A549 treated with GW870086 at 1 μM for 4 hours (cell line): ENCODE results near the gene DOLK. TPM values are rescaled to one million over a fixed set of nuclear protein-coding genes. Genes with fewer than 3 reads are reported as not detected.

Experiments
- total RNA-seq: library from RNA; stranded (reverse); fragments of 200-300 nt; extraction: Qiagen RNA extraction; gene quantifications from 5 replicates; pipeline ENCODE4 v1.2.3, GENCODE V29; 2022; ENCODE audit warnings: low read depth

DOLK gene
- total RNA-seq: 33.4 to 41.3 TPM (median 36.7 TPM) in 5 replicates

DNA sequence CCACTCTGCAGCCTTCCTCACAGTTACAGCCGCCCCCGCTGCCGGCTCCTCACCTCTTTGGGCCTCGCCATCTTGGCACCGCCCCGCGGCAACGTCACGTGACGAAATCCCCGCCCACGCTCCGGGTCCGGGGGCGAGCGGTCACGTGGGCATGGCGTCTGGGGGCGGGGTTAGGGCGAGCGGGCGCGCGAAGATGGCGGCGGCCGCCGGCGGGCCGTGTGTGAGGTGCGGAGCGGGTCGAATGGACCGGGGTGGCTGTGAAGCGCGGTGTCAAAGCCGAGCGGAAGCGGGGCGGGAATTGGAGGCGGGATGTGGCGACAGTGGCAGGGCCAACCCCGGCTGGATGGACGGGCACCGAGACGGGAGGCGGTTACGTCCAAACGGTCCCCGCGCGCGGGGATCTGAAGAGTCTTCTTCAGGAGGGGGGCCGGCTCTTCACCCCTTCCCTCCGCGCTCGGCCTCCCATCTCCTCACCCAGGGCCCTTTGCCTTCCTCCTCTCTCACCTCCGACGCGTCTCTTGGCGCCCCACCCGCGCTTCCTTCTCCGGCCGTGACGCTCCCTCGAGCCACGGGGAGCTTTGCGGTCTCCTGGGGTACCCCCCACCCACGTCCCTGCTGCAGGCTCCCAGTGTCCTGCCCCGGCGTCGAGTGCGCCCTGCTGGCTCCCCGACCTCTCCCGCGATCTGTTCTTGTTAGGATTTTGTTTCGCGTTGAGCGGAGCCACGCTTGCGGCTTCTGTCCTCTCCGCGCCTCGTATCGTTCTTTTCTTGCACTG lies at the start of gene DOLK, which contains the start of gene NUP188:
DOLK (minus strand) TSS at position 77 of the 775 bp plus-strand sequence. CDS start 300 bp downstream, outside the sequence.
NUP188 (plus strand) TSS at position 173 of the 775 bp plus-strand sequence; CDS start at position 194, 21 bp downstream.

GRCh38 chr9:128920381-128921058 lies 26.9 kb downstream of the DOLK start, which contains the start of gene PHYHD1:
Gene PHYHD1, plus strand, starts transcription at chr9:128920982. Its CDS starts 1,342 bp downstream, at chr9:128922324.

Other genes starting within 250 kb of the DOLK start
- 13.4 to 17.1 TPM (median 14.7 TPM) in 5 replicates for gene PKN3, start 245.1 kb downstream of the DOLK start, total RNA-seq
- 71.9 to 93.4 TPM (median 92.8 TPM) in 5 replicates for gene ZDHHC12, start 223.5 kb downstream of the DOLK start, total RNA-seq
- 11.4 to 16.4 TPM (median 15.2 TPM) in 5 replicates for gene ZER1, start 175.7 kb downstream of the DOLK start, total RNA-seq
- gene TBC1D13, start 160.3 kb downstream of the DOLK start, total RNA-seq: 17.8 to 20.8 TPM (median 19.9 TPM) in 5 replicates
- gene ENDOG, start 129.1 kb downstream of the DOLK start, total RNA-seq: 18.0 to 35.4 TPM (median 30.6 TPM) in 5 replicates
- 18.2 to 48.5 TPM (median 40.7 TPM) in 5 replicates for gene SPOUT1, start 117.8 kb downstream of the DOLK start, total RNA-seq
- gene KYAT1, start 65.7 kb downstream of the DOLK start, total RNA-seq: 9.6 to 12.9 TPM (median 11.2 TPM) in 5 replicates
- 78.7 to 100 TPM (median 97.4 TPM) in 5 replicates for gene LRRC8A, start 65.5 kb downstream of the DOLK start, total RNA-seq
- 0.48 TPM in 1 of 5 replicates, not detected in the others for gene PHYHD1, start 26.6 kb downstream of the DOLK start, total RNA-seq
- 37.0 to 45.2 TPM (median 38.9 TPM) in 5 replicates for gene NUP188, start 96 bp upstream of the DOLK start, total RNA-seq
- gene SH3GLB2, start 80.7 kb upstream of the DOLK start, total RNA-seq: 33.8 to 53.5 TPM (median 49.7 TPM) in 5 replicates
- gene MIGA2, start 89.0 kb upstream of the DOLK start, total RNA-seq: 13.3 to 15.5 TPM (median 13.5 TPM) in 5 replicates
- 16.6 to 21.1 TPM (median 18.2 TPM) in 5 replicates for gene DOLPP1, start 133.5 kb upstream of the DOLK start, total RNA-seq
- gene CRAT, start 163.2 kb upstream of the DOLK start, total RNA-seq: 23.0 to 31.3 TPM (median 28.3 TPM) in 5 replicates
- gene PTPA, start 163.8 kb upstream of the DOLK start, total RNA-seq: 112 to 138 TPM (median 134 TPM) in 5 replicates
- 32.4 to 56.7 TPM (median 54.1 TPM) in 5 replicates for gene IER5L, start 230.7 kb upstream of the DOLK start, total RNA-seq